K562 (cell line): ENCODE data around the gene DNAH8. TPM values are rescaled to one million over a fixed set of nuclear protein-coding genes. Genes with fewer than 3 reads are reported as not detected.

Source experiments
- ATAC-seq: fragments of 200-7000 bp; cut with Tn5 transposase; 3 replicates; pipeline ENCODE4 v1.9.1; 2020; ENCODE audit warnings: moderate library complexity
- BruUV-seq: library from RNA; stranded (reverse); fragments of 400-500 nt; replicated peaks from 2 replicates; lab custom pipeline; 2021; lab: Mats Ljungman, UMichigan
- CTCF ChIA-PET: fragments of 300-600 bp; formaldehyde crosslinking; extraction: SDS; loops from one replicate; lab custom pipeline; 2021; ENCODE audit warnings: low intra/inter-chr PET ratio; lab: Yijun Ruan, JAX
- POLR2A ChIA-PET: fragments of 300-600, 350-650 bp; sonication (Branson Sonifier 250); formaldehyde crosslinking; extraction: SDS; loops from one replicate; lab custom pipeline; 2021; ENCODE audit warnings: antibody characterized with exemption, inconsistent platforms; lab: Yijun Ruan, JAX
- DNase-seq, 4 experiments: peaks; one replicate each; pipeline versions ENCODE4 v3.0.0 to v3.0.0-alpha.2; 2011 to 2018; ENCODE audit warnings: low spot score in 3 of 4, mixed read lengths in 3 of 4; ENCODE audit errors: extremely low read depth in 1 of 4
- FAIRE-seq: peaks from 2 replicates; lab custom pipeline; 2011; peaks lifted over from hg19 to GRCh38; lab: Jason Lieb, UNC
- H2AFZ ChIP-seq: 2 replicates; pipeline ENCODE4 v1.6.0; 2011; ENCODE audit warnings: low read depth, low read length, control low read depth, inconsistent platforms
- H3K27ac ChIP-seq: fragments of 200-600 bp; 3 replicates; pipeline ENCODE4 v1.8.0; 2011; ENCODE audit warnings: low read depth, mild to moderate bottlenecking, control low read depth, inconsistent platforms, low read length, moderate library complexity, mixed read lengths; ENCODE audit errors: extremely low read depth
- H3K27me3 ChIP-seq, 2 experiments: fragments of 300-600 bp in 1 of 2; 2 replicates in 1 of 2; 3 replicates in 1 of 2; pipeline versions ENCODE4 v1.6.0 to v1.8.0; 2011; ENCODE audit warnings: inconsistent platforms in 2 of 2, low read length in 2 of 2, mild to moderate bottlenecking in 1 of 2, mixed read lengths in 1 of 2, moderate library complexity in 1 of 2; ENCODE audit not compliant: control insufficient read depth in 2 of 2, insufficient read depth in 2 of 2
- H3K36me3 ChIP-seq: fragments of 300-600 bp; 3 replicates; pipeline ENCODE4 v1.8.0; 2011; ENCODE audit warnings: mild to moderate bottlenecking, low read length, inconsistent platforms; ENCODE audit not compliant: control insufficient read depth, insufficient read depth
- H3K4me1 ChIP-seq, 2 experiments: fragments of 200-600 bp in 1 of 2; replicated peaks in 1 of 2; 2 replicates in 1 of 2; 3 replicates in 1 of 2; pipeline versions ENCODE4 v1.5.1 to v1.8.0; 2011; ENCODE audit warnings: inconsistent platforms in 2 of 2, low read length in 2 of 2, mild to moderate bottlenecking in 1 of 2, mixed read lengths in 1 of 2, moderate library complexity in 1 of 2; ENCODE audit not compliant: control insufficient read depth in 2 of 2, insufficient read depth in 2 of 2
- H3K4me2 ChIP-seq: 2 replicates; pipeline ENCODE4 v1.6.1; 2011; ENCODE audit warnings: low read length, control low read depth, inconsistent platforms, mixed read lengths; ENCODE audit not compliant: insufficient read depth
- H3K4me3 ChIP-seq: fragments of 200-600 bp; sonication (generic), shearing (Covaris generic); 2 replicates; pipeline ENCODE4 v1.5.1; 2016; ENCODE audit warnings: control low read depth, inconsistent platforms
- H3K79me2 ChIP-seq: fragments of 200-600 bp; 3 replicates; pipeline ENCODE4 v1.8.0; 2011; ENCODE audit warnings: low read length, inconsistent platforms; ENCODE audit not compliant: control insufficient read depth, insufficient read depth
- H3K9ac ChIP-seq, 2 experiments: 2 replicates each; pipeline versions ENCODE4 v1.6.0 to v1.6.1; 2011; ENCODE audit warnings: low read depth in 2 of 2, low read length in 2 of 2, control low read depth in 1 of 2, inconsistent platforms in 1 of 2, mild to moderate bottlenecking in 1 of 2, mixed read lengths in 1 of 2; ENCODE audit not compliant: insufficient read depth in 1 of 2
- H3K9me1 ChIP-seq: one replicate; pipeline ENCODE4 v1.6.0; 2011; ENCODE audit warnings: inconsistent platforms, mild to moderate bottlenecking, low read length, moderate library complexity; ENCODE audit not compliant: control insufficient read depth, insufficient read depth
- H3K9me3 ChIP-seq: replicated peaks from 2 replicates; pipeline ENCODE4 v1.5.1; 2011; ENCODE audit warnings: low read depth, low read length, inconsistent platforms; ENCODE audit not compliant: control insufficient read depth, insufficient read depth
- H4K20me1 ChIP-seq: replicated peaks from 2 replicates; pipeline ENCODE4 v1.6.1; 2011; ENCODE audit warnings: low read length, inconsistent platforms, mixed read lengths; ENCODE audit not compliant: control insufficient read depth, insufficient read depth
- ARHGAP35 ChIP-seq: fragments of 450-650 bp; IDR thresholded peaks from 2 replicates; pipeline ENCODE4 v1.6.1; 2018; ENCODE audit not compliant: partially characterized antibody
- FOXJ2 ChIP-seq: fragments of 200-800 bp; sonication (Bioruptor generic); IDR thresholded peaks from 2 replicates; pipeline ENCODE4 v1.6.1; 2016; ENCODE audit warnings: missing genetic modification characterization, missing compliant biosample characterization
- HNRNPL ChIP-seq: fragments of 200-400 bp; formaldehyde crosslinking; IDR thresholded peaks from 2 replicates; pipeline ENCODE4 v1.6.1; 2017; ENCODE audit warnings: low read depth, mild to moderate bottlenecking, low read length
- MTA1 ChIP-seq: fragments of 450-650 bp; IDR thresholded peaks from 2 replicates; pipeline ENCODE4 v1.6.1; 2017; ENCODE audit warnings: borderline replicate concordance
- NCOA4 ChIP-seq: fragments of 450-650 bp; IDR thresholded peaks from 2 replicates; pipeline ENCODE4 v1.6.1; 2018; ENCODE audit warnings: mild to moderate bottlenecking; ENCODE audit not compliant: partially characterized antibody
- NR2F6 ChIP-seq: fragments of 450-650 bp; formaldehyde crosslinking; IDR thresholded peaks from 2 replicates; pipeline ENCODE4 v1.4.0; 2020; ENCODE audit warnings: mild to moderate bottlenecking
- RBBP5 ChIP-seq: fragments of 200-600 bp; sonication (generic); IDR thresholded peaks from 2 replicates; pipeline ENCODE4 v1.6.1; 2012; ENCODE audit warnings: borderline replicate concordance, mild to moderate bottlenecking, low read length, control low read depth, inconsistent platforms; ENCODE audit not compliant: insufficient read depth, poor library complexity, severe bottlenecking
- ZBED1 ChIP-seq: IDR thresholded peaks from 2 replicates; pipeline ENCODE4 v1.6.1; 2014
- ZBTB17 ChIP-seq: fragments of 450-650 bp; formaldehyde crosslinking; IDR thresholded peaks from 2 replicates; pipeline ENCODE4 v1.4.0; 2020; ENCODE audit warnings: mild to moderate bottlenecking
- ZFP1 ChIP-seq: fragments of 450-650 bp; formaldehyde crosslinking; IDR thresholded peaks from 2 replicates; pipeline ENCODE4 v1.4.0; 2020; ENCODE audit warnings: mild to moderate bottlenecking, mixed read lengths
- ZKSCAN3 ChIP-seq: fragments of 250-450 bp; sonication (Bioruptor Pico); IDR thresholded peaks from 2 replicates; pipeline ENCODE4 v1.4.0; 2020
- ZNF384 ChIP-seq: IDR thresholded peaks from 2 replicates; pipeline ENCODE4 v1.6.1; 2012; ENCODE audit warnings: low read depth, low read length, improper control_type of control experiment
- ZNF431 ChIP-seq: sonication (generic); formaldehyde crosslinking; IDR thresholded peaks from 2 replicates; pipeline ENCODE4 v1.8.0; 2022; ENCODE audit warnings: mild to moderate bottlenecking, missing genetic modification reagents
- ZNF57 ChIP-seq: fragments of 450-650 bp; formaldehyde crosslinking; IDR thresholded peaks from 2 replicates; pipeline ENCODE4 v1.4.0; 2020; ENCODE audit warnings: mild to moderate bottlenecking, moderate library complexity
- ZNF586 ChIP-seq: fragments of 450-650 bp; formaldehyde crosslinking; conservative IDR thresholded peaks from 2 replicates; pipeline ENCODE4 v1.4.0; 2020; ENCODE audit warnings: mild to moderate bottlenecking, moderate library complexity
- WGBS: fragments of 100-300 bp; shearing (Covaris generic); methylation state at CpG from one replicate; pipeline ENCODE4 v1.1.6; 2016; ENCODE audit warnings: low coverage, mixed read lengths; ENCODE audit not compliant: insufficient coverage; ENCODE audit errors: missing lambda C conversion rate; 5-methylcytosine and 5-hydroxymethylcytosine counted together
- in situ Hi-C: fragments of 300-500 bp; cut with MboI; formaldehyde crosslinking; loops from 4 replicates; pipeline ENCODE4 v1.15.0; 2018; ENCODE audit warnings: inconsistent platforms, mixed read lengths
- intact Hi-C: fragments of 100-400 bp; cut with micrococcal nuclease; formaldehyde crosslinking; loops from 2 replicates; pipeline ENCODE4 v1.14.2; 2022
- polyA plus RNA-seq, 8 experiments: library from polyadenylated mRNA; depleted of rRNA in 4 of 8; stranded (reverse) in 5 of 8; unstranded in 3 of 8; fragments of >200 nt; fragmentation: Nextera tagmentation in 2 of 8; fragmentation: Illumina TruSeq in 1 of 8; extraction: Ambion mirVana in 2 of 8; extraction: Trizol in 1 of 8; gene quantifications; 2 replicates each; pipeline versions ENCODE4 v1.2.1 to v1.2.3, GENCODE V29; 2011 to 2014; ENCODE audit warnings: inconsistent platforms in 1 of 8, missing spikeins in 1 of 8
- total RNA-seq, 7 experiments: library from RNA; depleted of rRNA in 6 of 7; stranded (reverse); fragments of >200 nt in 6 of 7; fragmentation: Illumina TruSeq in 2 of 7; extraction: Trizol in 2 of 7; gene quantifications; 2 replicates each; pipeline versions ENCODE4 v1.2.1 to v1.2.3, GENCODE V29; 2011 to 2021; ENCODE audit warnings: low replicate concordance in 1 of 7
- TF ChIP-seq, protein P1 (sequence below): fragments of 250-450 bp; sonication (Bioruptor Pico); IDR thresholded peaks from 2 replicates; pipeline ENCODE4 v1.6.1; 2021; ENCODE audit warnings: mild to moderate bottlenecking

DNAH8 gene
- total and polyA plus RNA-seq, 9 of the 15 experiments (the other 6 are each of a cell fraction or from before 2014, with no cell fraction given), result 1.2 to 4.2 (median 2.9) TPM

DNA sequence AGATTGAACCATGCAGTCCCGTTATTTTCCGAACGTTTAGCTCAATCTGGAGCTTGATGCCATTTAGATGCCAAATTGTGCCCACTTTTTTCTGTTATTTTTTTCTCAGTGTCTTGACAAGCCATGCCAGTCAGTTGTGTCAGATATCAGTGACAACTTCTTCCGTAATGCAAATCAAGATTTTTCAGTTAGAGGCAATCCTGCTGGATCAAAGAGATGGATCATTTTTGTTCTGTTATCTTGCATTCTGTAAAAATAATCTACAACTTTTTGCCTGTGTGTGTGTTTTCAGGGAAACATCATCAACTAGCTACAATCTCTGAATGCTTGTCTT is 302.4 kb downstream of the DNAH8 start:
- TF ChIP-seq ZNF384, result no peak
- TF ChIP-seq FOXJ2 (tag), result no peak
- TF ChIP-seq ZBED1, result no peak
- TF ChIP-seq, protein P1, sequence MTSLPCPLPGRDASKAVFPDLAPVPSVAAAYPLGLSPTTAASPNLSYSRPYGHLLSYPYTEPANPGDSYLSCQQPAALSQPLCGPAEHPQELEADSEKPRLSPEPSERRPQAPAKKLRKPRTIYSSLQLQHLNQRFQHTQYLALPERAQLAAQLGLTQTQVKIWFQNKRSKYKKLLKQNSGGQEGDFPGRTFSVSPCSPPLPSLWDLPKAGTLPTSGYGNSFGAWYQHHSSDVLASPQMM (CRISPR knock-in tag), result no peak
- no peak for TF ChIP-seq ZFP1
- TF ChIP-seq ZKSCAN3 (CRISPR knock-in tag), result no peak
- no peak for TF ChIP-seq ZNF57 (CRISPR knock-in tag)
- no peak for TF ChIP-seq NCOA4
- no peak for TF ChIP-seq MTA1
- no peak for TF ChIP-seq HNRNPL
- TF ChIP-seq ZNF431, result no peak
- TF ChIP-seq ZBTB17, result no peak
- TF ChIP-seq ARHGAP35, result no peak
- no peak for TF ChIP-seq NR2F6 (CRISPR knock-in tag)
- TF ChIP-seq ZNF586 (CRISPR knock-in tag), result no peak
- no peak for TF ChIP-seq RBBP5
- ChIA-PET CTCF (no interaction called here), POLR2A (interaction anchor here (0.6 to 1.8 kb wide), 3 partner anchors 9 to 12 kb away, joined by 3 to 5 read pairs (median 4); no protein-coding TSS in a partner anchor)
- H3K36me3 ChIP-seq, result no peaks in the 10 kb centered on the region
- H3K79me2 ChIP-seq, result no peaks in the 10 kb centered on the region
- no TSS peak for BruUV-seq
- H3K4me1 ChIP-seq, result no peaks in the 10 kb centered on the region
- 0 out of 2 replicates have a peak, but pooled peaks cover 2% of the 10 kb centered on the region for H3K9me3 ChIP-seq
- FAIRE-seq, result no peak
- no peak overlapping the region for H3K9ac ChIP-seq
- DNase-seq, result no peak
- intact Hi-C loops (no loop called here), in situ Hi-C loops (no loop called here)
- H3K4me3 ChIP-seq, result no peak overlapping the region
- ATAC-seq, result no peak
- no peak overlapping the region for H3K4me2 ChIP-seq
- no peaks in the 10 kb centered on the region for H4K20me1 ChIP-seq
- H3K27ac ChIP-seq, result no peak overlapping the region
- H3K9me1 ChIP-seq, result no peaks in the 10 kb centered on the region
- WGBS, result 0% methylated on average over 4 of the region's 4 CpGs
- H3K27me3 ChIP-seq, result peaks cover 21 to 40% of the 10 kb centered on the region in 2 experiments
- H2AFZ ChIP-seq, result no peak overlapping the region
